A549 (cell line): ENCODE measurements around the gene MAGEB10. TPM values are rescaled to one million over a fixed set of nuclear protein-coding genes. Genes with fewer than 3 reads are reported as not detected.
"Not testable (repeated sequence)": the region's sequence is repeated elsewhere in the genome, so short reads cannot be mapped to it uniquely, and the experiment has no call there.

ENCODE experiments used
- ATAC-seq, 2 experiments: fragments of 200-7000 bp in 1 of 2; fragments of >200 bp in 1 of 2; cut with Nextera tagmentation in 1 of 2; cut with Tn5 transposase in 1 of 2; 3 replicates each; pipeline versions ENCODE4 v1.8.0 to v1.9.1; 2018 to 2020; ENCODE audit warnings: mild to moderate bottlenecking in 1 of 2, moderate library complexity in 1 of 2
- CTCF ChIA-PET: fragments of 300-600 bp; sonication (Branson Sonifier 250); formaldehyde crosslinking; extraction: SDS; loops from one replicate; lab custom pipeline; 2021; ENCODE audit warnings: antibody characterized with exemption, inconsistent platforms; lab: Yijun Ruan, JAX
- POLR2A ChIA-PET: fragments of 350-600 bp; formaldehyde crosslinking; extraction: SDS; loops from one replicate; lab custom pipeline; 2021; ENCODE audit warnings: antibody characterized with exemption, inconsistent platforms; lab: Yijun Ruan, JAX
- DNase-seq, 2 experiments: peaks; one replicate each; pipeline versions ENCODE4 v3.0.0 to v3.0.0-alpha.2; 2011 to 2016; ENCODE audit warnings: low read depth in 1 of 2, low spot score in 1 of 2
- FAIRE-seq: peaks from 2 replicates; lab custom pipeline; 2011; peaks lifted over from hg19 to GRCh38; lab: Jason Lieb, UNC
- H3K27ac ChIP-seq, 2 experiments: fragments of >200 bp; sonication (Bioruptor Twin); formaldehyde crosslinking; 3 replicates each; pipeline ENCODE4 v1.5.1; 2016 to 2017
- H3K4me1 ChIP-seq: fragments of >200 bp; sonication (Bioruptor Twin); formaldehyde crosslinking; 3 replicates; pipeline ENCODE4 v1.6.1; 2016
- H3K4me2 ChIP-seq: fragments of >200 bp; sonication (Bioruptor Twin); formaldehyde crosslinking; 3 replicates; pipeline ENCODE4 v1.6.1; 2016
- H3K4me3 ChIP-seq: fragments of >200 bp; sonication (Bioruptor Twin); formaldehyde crosslinking; 3 replicates; pipeline ENCODE4 v1.5.1; 2016
- H3K9me3 ChIP-seq: fragments of >200 bp; sonication (Bioruptor Twin); formaldehyde crosslinking; 3 replicates; pipeline ENCODE4 v1.6.1; 2016
- CHD2 ChIP-seq: fragments of 150-350 bp; IDR thresholded peaks from 2 replicates; pipeline ENCODE4 v1.6.1; 2014; ENCODE audit warnings: low read length; ENCODE audit not compliant: partially characterized antibody
- CHD4 ChIP-seq: fragments of 200-600 bp; sonication (generic); IDR thresholded peaks from 2 replicates; pipeline ENCODE4 v1.6.1; 2016; ENCODE audit warnings: antibody characterized with exemption, mild to moderate bottlenecking, borderline replicate concordance
- FOSB ChIP-seq: fragments of 250-450 bp; sonication (Bioruptor Pico); IDR thresholded peaks from 2 replicates; pipeline ENCODE4 v1.5.0; 2020; ENCODE audit warnings: mild to moderate bottlenecking, moderate library complexity
- JUN ChIP-seq, 2 experiments: fragments of >200 bp; sonication (Bioruptor Twin); formaldehyde crosslinking; IDR thresholded peaks; 2 replicates in 1 of 2; 3 replicates in 1 of 2; pipeline ENCODE4 v1.6.1; 2016 to 2017
- JUNB ChIP-seq: fragments of >200 bp; sonication (Bioruptor Twin); formaldehyde crosslinking; IDR thresholded peaks from 2 replicates; pipeline ENCODE4 v1.6.1; 2016
- KDM1A ChIP-seq: fragments of 200-600 bp; sonication (generic); IDR thresholded peaks from 2 replicates; pipeline ENCODE4 v1.6.1; 2016; ENCODE audit warnings: low read depth, mild to moderate bottlenecking
- KDM5A ChIP-seq: fragments of 200-600 bp; sonication (generic); IDR thresholded peaks from 2 replicates; pipeline ENCODE4 v1.6.1; 2016; ENCODE audit warnings: antibody characterized with exemption, mild to moderate bottlenecking
- MYC ChIP-seq: IDR thresholded peaks from 2 replicates; pipeline ENCODE4 v1.6.1; 2012; ENCODE audit warnings: mild to moderate bottlenecking, inconsistent platforms, low read length, improper control_type of control experiment, borderline replicate concordance
- RAD21 ChIP-seq, 2 experiments: fragments of >200 bp in 1 of 2; sonication (Bioruptor Twin) in 1 of 2; formaldehyde crosslinking in 1 of 2; IDR thresholded peaks in 1 of 2; conservative IDR thresholded peaks in 1 of 2; 2 replicates in 1 of 2; 3 replicates in 1 of 2; pipeline ENCODE4 v1.6.1; 2012 to 2018; ENCODE audit warnings: inconsistent platforms in 1 of 2
- RARB ChIP-seq: fragments of 250-450 bp; sonication (Bioruptor Pico); IDR thresholded peaks from 2 replicates; pipeline ENCODE4 v1.8.0; 2021; ENCODE audit warnings: mild to moderate bottlenecking, moderate library complexity
- RCOR1 ChIP-seq: fragments of 150-350 bp; IDR thresholded peaks from 2 replicates; pipeline ENCODE4 v1.6.1; 2014; ENCODE audit warnings: antibody characterized with exemption, low read length, low read depth
- RFX5 ChIP-seq: fragments of 450-650 bp; IDR thresholded peaks from 2 replicates; pipeline ENCODE4 v1.7.1; 2014; ENCODE audit warnings: antibody characterized with exemption, mild to moderate bottlenecking, moderate library complexity
- TP53 ChIP-seq: fragments of 250-450 bp; sonication (Bioruptor Pico); IDR thresholded peaks from 2 replicates; pipeline ENCODE4 v1.5.0; 2021; ENCODE audit warnings: mild to moderate bottlenecking, moderate library complexity
- USF2 ChIP-seq: fragments of 450-650 bp; IDR thresholded peaks from 2 replicates; pipeline ENCODE4 v1.6.1; 2014; ENCODE audit warnings: antibody characterized with exemption
- ZC3H11A ChIP-seq: fragments of 450-650 bp; IDR thresholded peaks from 2 replicates; pipeline ENCODE4 v1.6.1; 2014; ENCODE audit warnings: antibody characterized with exemption, mild to moderate bottlenecking
- ZFP36 ChIP-seq: fragments of 450-650 bp; IDR thresholded peaks from 2 replicates; pipeline ENCODE4 v1.6.1; 2014; ENCODE audit warnings: borderline replicate concordance; ENCODE audit not compliant: partially characterized antibody
- WGBS: methylation state at CpG from one replicate; pipeline ENCODE4 v1.1.6; 2017; ENCODE audit errors: missing lambda C conversion rate; 5-methylcytosine and 5-hydroxymethylcytosine counted together
- polyA plus RNA-seq, 4 experiments: library from polyadenylated mRNA; depleted of rRNA in 3 of 4; stranded (reverse); fragments of >200 nt; fragmentation: RNase III in 1 of 4; extraction: RNeasy Plus Mini Kit Qiagen cat#74134 plus additional on column Dnase treatment in 1 of 4; gene quantifications; 2 replicates in 3 of 4; 3 replicates in 1 of 4; pipeline ENCODE4 v1.2.3, GENCODE V29; 2011 to 2017
- TF ChIP-seq, protein P1 (sequence below): fragments of 250-450 bp; sonication (Bioruptor Pico); IDR thresholded peaks from 2 replicates; pipeline ENCODE4 v1.5.0; 2020; ENCODE audit warnings: low read depth, mild to moderate bottlenecking, moderate library complexity
- TF ChIP-seq, protein P2 (sequence below): fragments of >200 bp; sonication (Bioruptor Twin); formaldehyde crosslinking; IDR thresholded peaks from 3 replicates; pipeline ENCODE4 v1.5.1; 2016

MAGEB10 gene
- polyA plus RNA-seq, 2 of the 4 experiments (the other 2 are of a cell fraction): not detected

DNA sequence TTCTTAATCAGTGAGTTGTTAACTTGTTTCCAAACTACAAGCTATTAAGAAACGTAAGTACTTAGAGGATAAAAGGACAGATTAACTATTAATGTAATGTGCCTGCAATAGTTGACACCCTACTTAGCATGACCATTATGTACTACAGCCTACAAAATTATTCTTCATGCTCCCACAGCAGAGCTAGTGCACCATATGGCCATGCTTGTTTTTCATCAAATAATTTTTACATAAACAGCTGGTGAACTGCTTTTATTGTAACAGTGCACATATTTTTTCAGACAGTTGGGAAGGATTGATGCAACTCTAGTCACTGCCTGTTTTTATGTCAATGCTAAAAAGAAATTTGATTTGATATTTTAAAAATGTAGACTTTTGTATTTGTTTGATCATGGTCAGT lies 10.2 kb upstream of the MAGEB10 start:
- no peaks in the 10 kb centered on the region for H3K4me1 ChIP-seq
- DNase-seq (no peak), ATAC-seq (no peak), FAIRE-seq (peak; percentile 28)
- ChIA-PET CTCF (no interaction called here), POLR2A (no interaction called here)
- no peak overlapping the region for H3K4me3 ChIP-seq
- no peaks in the 10 kb centered on the region for H3K9me3 ChIP-seq
- H3K4me2 ChIP-seq: no peak overlapping the region
- WGBS: 41% methylated on average over 1 of the region's 1 CpG
- H3K27ac ChIP-seq: no peak overlapping the region
- TF ChIP-seq TP53 (CRISPR knock-in tag): no peak
- no peak for TF ChIP-seq CHD2
- TF ChIP-seq, protein P1, sequence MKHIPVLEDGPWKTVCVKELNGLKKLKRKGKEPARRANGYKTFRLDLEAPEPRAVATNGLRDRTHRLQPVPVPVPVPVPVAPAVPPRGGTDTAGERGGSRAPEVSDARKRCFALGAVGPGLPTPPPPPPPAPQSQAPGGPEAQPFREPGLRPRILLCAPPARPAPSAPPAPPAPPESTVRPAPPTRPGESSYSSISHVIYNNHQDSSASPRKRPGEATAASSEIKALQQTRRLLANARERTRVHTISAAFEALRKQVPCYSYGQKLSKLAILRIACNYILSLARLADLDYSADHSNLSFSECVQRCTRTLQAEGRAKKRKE (CRISPR knock-in tag): no peak
- TF ChIP-seq CHD4: no peak
- TF ChIP-seq, protein P2, sequence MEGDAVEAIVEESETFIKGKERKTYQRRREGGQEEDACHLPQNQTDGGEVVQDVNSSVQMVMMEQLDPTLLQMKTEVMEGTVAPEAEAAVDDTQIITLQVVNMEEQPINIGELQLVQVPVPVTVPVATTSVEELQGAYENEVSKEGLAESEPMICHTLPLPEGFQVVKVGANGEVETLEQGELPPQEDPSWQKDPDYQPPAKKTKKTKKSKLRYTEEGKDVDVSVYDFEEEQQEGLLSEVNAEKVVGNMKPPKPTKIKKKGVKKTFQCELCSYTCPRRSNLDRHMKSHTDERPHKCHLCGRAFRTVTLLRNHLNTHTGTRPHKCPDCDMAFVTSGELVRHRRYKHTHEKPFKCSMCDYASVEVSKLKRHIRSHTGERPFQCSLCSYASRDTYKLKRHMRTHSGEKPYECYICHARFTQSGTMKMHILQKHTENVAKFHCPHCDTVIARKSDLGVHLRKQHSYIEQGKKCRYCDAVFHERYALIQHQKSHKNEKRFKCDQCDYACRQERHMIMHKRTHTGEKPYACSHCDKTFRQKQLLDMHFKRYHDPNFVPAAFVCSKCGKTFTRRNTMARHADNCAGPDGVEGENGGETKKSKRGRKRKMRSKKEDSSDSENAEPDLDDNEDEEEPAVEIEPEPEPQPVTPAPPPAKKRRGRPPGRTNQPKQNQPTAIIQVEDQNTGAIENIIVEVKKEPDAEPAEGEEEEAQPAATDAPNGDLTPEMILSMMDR: no peak
- TF ChIP-seq JUN (IDR thresholded peaks at IDR 0.05): no peak
- no peak for TF ChIP-seq RFX5
- no peak for TF ChIP-seq MYC
- TF ChIP-seq JUNB: no peak
- no peak for TF ChIP-seq RCOR1
- TF ChIP-seq KDM1A: no peak

DNA sequence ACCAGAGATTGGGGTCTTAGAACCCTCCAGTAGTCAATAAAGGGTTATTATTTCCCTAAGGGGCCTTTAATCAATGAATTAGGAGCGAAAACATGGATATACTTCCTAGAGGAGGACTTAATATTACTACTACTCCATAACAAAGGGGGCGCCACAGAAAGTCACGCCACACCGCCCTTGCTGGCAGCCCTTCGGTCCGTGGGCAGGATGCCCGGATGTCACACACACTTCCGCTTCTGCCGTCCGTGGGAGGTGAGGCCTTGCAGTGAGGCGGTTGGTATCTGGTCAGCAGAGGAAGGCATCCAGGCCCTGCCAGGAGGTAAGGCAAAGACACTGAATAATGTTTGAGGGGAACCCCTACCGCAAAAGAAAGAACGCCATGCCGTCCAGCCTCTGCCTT lies 436 bp downstream of the MAGEB10 start:
- H3K27ac ChIP-seq: no peak overlapping the region
- DNase-seq: no peak
- CTCF ChIA-PET: no interaction called here
- H3K4me3 ChIP-seq: no peak overlapping the region
- no peaks in the 10 kb centered on the region for H3K9me3 ChIP-seq
- WGBS: 80% methylated on average over 14 of the region's 14 CpGs
- no peak overlapping the region for H3K4me2 ChIP-seq
- H3K4me1 ChIP-seq: no peaks in the 10 kb centered on the region
- FAIRE-seq: no peak
- no peak for TF ChIP-seq RAD21 (conservative IDR thresholded peaks at IDR 0.05 in 1 of 2, IDR thresholded peaks at IDR 0.05 in 1 of 2)
- no peak for TF ChIP-seq USF2
- TF ChIP-seq RARB (CRISPR knock-in tag): no peak
- TF ChIP-seq ZFP36: no peak
- TF ChIP-seq, protein P2: no peak
- TF ChIP-seq CHD4: no peak
- no peak for TF ChIP-seq ZC3H11A
- no peak for TF ChIP-seq FOSB (CRISPR knock-in tag)
- TF ChIP-seq KDM5A: no peak
- no peak for ATAC-seq
- POLR2A ChIA-PET: no interaction called here

- H3K27ac ChIP-seq, CTCF ChIA-PET, FAIRE-seq, POLR2A ChIA-PET, H3K4me2 ChIP-seq, H3K4me1 ChIP-seq, H3K9me3 ChIP-seq, DNase-seq, ATAC-seq, H3K4me3 ChIP-seq: not testable (repeated sequence)
- 40% methylated on average over 3 of the region's 50 CpGs for WGBS
Measured at GRCh38 chrX:27808991-27809859, 1.4 kb downstream of the MAGEB10 start.
